HG03280 (cell line): Measurements from ENCODE around the gene UFC1.
A peak's percentile ranks its signal among the peaks of the same experiment; 100 is the strongest.

ENCODE experiments used
- ATAC-seq: cut with Tn5 transposase; IDR thresholded peaks from one replicate; pipeline ENCODE4 v1.9.1; 2021; ENCODE audit warnings: mild to moderate bottlenecking, moderate library complexity; ENCODE audit not compliant: unreplicated experiment

Gene UFC1

DNA sequence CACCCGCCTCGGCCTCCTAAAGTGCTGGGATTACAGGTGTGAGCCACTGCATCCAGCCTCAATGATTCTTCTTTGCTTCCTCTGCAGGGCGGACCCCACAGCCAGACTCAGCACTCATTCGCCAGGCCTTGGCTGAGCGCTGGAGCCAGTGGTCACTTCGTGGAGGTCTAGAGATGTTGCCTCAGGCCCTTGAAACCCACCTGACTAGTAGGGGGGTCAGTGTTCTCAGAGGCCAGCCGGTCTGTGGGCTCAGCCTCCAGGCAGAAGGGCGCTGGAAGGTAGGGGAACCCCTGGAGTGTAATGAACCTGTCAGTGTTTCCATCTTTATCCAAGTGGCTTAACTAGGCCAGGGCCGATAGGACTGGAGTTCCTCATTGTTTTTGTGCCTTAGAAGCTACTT is 15.1 kb downstream of the UFC1 start:
- no peak for ATAC-seq

DNA sequence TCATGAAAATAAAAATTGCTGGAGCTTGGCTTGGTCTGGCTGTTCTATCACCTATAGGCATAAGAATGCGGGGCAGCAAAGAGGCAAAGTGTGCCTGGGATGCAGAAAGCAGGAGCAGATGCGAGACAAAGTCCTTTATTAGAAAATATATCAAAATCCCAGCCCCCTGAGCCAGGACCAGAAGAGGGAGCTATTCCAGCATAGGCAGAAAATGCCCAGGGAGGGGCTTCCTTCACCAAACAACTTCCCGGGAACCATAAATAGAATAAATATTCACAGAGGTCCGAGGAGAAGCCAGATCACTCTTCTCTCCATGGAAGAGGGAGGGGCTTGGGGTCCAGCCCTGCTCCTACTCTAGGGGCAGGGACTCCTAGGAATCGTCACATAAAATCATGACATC is 17.4 kb downstream of the UFC1 start:
- no peak for ATAC-seq

DNA sequence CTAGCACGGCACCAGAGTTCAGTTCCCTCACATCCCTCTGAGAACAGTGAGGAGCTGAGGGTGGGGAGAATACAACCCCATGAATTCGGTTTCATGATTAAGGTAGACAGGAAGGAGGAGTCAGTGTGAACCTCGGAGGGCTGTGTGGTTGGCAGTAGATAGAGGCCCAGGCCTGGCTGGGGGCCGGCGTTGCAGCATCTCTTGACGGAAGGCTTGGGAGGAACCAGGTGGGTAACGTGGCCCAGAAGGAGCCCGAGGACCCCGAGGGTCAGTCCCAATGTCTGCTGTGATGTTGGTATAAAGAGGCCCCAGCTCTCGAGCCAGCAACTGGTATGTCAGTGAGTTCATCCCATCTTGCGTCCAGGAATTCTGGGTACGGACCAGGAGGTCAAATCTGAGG is 17.9 kb downstream of the UFC1 start:
- no peak for ATAC-seq

DNA sequence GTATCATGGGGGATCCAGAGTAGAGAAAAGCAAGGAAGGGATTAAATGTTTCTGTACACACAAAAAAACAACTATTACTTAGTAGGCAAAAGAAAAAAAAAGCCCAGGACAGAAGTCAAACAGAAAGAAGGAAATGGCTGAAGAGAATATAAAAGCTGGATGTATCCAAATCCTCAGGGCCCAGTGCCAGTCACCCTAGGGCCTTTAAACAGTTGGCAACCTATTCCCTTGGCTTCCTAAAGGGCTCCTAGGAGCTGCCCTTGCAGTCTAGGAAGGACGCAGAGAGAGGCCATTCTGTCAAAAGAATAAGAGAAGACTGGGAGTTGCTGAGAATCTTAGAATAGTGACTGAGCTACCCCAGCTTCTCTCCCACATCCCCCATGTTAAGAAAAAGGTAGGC is 18.6 kb downstream of the UFC1 start:
- no peak for ATAC-seq

DNA sequence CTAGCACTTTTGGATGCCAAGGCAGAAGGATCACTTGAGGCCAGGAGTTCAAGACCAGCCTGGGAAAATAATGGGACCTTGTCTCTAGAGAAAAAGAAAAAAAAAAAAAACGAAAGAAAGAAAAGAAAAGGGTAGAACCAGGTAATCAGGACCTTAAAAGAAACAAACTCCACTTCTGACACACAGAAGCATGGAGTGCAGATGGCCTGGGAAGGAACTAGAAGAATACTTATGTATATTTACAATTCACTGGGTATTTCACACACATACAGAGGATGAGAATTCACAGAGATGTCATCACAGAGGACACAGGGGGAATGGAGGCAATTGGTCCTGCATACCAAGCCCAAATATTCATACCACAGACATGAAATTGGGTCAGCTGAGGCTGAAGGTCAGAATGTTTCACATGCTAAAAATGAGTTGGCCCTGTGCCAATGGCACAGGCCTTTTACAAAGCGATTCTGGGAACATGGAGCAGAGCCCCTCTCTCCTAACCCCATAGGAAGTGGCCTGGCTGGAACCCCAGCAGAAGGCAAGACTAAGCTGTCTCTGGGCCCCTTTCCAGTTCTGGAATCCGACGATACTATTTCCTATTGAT is 19.1 kb downstream of the UFC1 start:
- no peak for ATAC-seq

DNA sequence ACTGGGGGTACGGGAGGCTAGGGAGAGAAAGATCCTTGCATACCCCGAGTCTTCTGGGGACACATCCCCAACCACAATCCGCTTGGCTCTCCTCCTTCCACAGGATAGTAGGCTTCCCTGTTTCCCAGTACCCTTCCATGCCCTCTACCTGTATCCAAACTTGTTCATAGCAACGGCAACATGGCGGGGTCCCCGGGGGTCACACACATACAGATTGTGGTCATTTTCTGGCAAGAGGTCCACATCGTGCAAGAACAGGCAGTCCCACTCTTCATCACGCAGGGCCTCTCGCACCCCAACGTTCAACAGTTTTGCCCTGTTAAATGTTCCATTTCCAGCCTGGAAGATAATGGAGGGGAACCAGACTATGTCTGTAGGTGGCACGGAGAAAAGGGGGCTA is 19.9 kb downstream of the UFC1 start:
- no peak for ATAC-seq

DNA sequence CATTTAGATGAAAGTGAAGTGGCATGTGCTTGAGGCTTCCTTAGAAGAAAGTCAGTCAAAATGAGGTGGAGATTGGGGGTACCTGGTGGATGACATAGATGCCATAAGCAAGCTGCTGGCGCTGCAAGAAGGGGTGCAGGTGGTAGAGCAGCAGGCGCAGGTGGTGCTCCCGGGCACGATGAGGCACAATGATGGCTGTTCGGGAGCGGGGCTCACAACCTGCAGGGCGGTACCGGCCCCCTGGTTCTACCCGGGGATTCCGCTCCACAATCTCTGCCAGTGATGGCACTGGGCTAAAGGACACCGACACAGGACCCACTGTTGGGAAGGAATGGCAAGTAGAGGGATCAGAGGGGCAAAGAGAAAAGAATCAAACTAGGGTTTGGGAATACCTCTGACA is 21.1 kb downstream of the UFC1 start:
- no peak for ATAC-seq

DNA sequence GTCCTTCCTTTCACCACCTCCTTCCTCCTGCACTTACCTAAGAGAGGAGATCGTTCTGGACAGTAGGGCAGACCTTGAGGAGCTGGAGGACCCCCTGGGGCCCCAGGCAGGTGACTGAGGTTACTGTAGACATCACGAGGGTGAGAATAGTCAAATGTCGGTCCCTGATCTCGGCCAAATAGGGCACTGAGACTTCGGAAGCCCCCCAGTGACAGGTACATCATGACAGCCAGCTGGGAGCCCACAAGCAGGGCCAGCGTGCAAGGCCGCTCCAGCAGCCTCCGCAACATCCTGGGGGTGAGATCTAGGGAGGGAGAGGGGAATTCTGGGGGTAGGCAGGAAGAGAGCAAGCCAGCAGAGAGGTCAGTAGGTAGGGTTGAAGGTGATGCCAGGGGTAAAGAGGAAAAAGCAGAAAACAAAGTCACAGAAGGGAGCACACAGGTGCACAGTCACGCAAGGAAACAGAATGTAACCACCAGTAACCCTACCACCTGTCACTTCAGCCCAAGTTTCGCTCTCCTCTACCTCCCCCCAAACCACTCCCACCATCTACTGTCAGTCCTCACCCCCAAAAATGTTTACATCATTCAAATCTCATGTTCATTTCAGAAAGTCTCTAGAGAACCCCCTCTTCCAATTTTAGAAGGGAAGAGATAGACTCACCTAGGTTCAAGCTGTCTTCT is 22.1 kb downstream of the UFC1 start:
- ATAC-seq, result no peak

DNA sequence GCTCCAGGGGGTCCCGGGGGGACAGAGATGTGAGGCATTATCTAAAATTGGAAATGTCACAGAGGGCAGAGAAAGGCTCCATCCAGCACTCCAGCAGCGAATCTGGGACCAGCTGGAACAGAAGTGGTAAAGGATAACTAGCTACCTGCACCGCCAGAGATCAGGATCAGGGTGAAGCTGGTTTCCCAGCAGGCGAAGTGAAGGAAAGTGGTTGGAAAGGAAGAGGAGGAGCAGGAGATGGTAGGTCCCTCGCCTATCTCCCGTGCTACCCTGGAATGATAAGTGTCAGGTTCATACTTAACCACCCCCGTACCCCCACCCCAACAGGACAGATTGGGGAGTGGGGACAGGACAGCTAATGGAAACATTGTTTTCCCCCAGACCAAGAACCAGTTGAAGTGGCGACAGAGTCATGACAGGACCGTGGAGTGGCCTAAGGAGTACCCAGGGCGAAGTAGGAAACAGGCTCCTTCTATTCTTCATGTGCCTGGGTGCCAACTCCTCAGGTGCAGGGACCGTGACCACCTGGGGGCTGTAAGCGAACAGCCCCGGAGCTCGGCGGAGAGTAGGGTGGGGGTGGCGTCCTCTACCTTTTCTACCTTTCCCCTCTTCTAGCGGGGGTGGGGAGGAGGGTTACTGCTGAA is 22.8 kb downstream of the UFC1 start:
- ATAC-seq, result no peak

DNA sequence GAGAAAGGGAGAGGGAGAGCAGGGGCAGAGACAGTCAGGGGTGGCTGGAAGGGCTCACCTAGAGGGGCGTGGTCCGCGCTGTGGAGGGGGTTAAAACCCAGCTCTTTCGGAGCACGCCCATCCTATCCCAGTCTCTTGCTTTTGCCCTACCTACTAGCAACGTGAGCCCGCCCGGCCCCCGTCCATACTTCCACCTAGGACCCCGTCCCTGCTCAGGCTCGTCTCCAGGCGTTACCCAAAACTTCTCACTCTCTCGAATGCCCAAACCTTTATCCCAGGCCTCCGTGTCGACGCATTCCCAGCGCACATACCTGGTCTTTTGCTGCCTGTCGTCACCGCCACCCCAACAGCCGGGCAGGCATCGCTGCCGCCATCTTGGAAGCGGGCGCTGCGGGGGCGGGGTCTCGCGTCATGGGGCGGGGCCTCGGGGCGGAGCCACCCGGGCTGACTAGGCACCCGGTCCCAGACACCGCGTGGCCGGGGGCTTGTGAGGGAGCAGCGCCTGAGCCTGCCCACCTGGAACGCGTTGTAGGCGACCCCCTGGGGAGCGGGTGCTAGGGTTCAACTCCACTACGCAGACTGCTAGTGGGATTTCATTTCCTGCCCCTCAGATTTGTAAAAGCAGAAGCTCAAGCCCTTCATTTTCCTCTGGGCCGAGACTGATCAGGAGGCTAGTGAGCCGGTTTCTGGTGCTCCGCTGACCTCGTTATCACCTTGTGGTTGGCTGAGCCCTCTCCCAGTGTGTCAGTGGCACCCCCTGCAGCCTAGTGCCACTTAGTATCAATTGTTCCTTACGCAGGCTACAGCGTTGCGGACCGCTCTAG is 23.5 kb downstream of the UFC1 start, which contains the start of gene B4GALT3:
Gene B4GALT3, minus strand, starts transcription at position 396 of the 824 bp plus-strand sequence. CDS start 1,447 bp downstream, outside the sequence.
- ATAC-seq, result peak; percentile 82

DNA sequence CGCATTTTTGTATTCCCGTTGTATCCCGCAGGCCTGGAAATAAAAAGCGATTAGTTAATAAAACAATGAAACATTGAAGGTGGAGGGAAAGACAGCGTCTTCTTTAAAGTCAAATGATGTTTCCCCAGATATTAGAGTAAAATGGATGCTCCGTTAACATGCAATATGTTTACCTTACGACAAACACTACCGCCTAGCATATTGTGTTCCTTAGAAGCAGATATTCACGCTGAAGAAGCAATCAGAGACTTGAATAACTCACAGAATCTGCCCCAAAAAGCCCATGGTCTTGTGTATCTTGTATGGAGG is 24.1 kb downstream of the UFC1 start:
- ATAC-seq, result no peak

DNA sequence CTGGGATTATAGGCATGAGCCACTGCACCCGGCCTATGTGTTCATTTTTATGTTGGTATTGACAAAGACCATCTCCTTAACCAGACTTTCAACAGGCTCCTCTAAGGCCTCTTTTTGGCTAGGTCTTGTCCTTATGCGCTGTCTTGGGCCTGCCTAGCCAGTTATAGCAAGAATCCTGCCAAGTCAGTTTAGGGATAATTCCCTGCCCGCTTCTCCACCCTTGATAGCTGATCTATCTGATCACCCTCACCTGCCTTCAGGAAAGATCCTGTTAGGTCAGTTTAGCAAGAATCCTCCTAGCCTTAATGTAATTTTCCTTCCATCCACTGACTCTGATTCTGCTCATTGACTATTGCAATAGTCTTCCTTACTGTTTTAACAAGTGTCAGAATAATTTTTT is 25.9 kb downstream of the UFC1 start:
- ATAC-seq, result no peak

DNA sequence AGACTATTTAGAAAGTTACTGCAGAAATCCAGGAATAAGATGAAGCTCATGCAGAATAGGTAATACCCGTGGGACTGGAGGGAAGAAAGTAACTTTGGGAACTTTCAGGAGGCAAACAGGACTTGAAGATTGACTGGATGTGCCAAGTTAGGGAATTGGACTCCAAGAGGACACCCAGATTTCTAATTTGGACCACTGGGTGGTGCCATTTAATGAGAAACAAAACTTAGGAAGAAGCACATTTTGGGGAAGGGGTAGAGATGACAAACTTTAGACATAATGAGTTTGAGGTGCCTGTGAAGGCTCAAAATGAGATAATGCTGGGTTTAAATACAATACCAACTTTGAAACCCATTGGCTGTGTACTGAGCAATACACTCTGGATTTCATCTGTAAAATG is 26.9 kb downstream of the UFC1 start:
- no peak for ATAC-seq

DNA sequence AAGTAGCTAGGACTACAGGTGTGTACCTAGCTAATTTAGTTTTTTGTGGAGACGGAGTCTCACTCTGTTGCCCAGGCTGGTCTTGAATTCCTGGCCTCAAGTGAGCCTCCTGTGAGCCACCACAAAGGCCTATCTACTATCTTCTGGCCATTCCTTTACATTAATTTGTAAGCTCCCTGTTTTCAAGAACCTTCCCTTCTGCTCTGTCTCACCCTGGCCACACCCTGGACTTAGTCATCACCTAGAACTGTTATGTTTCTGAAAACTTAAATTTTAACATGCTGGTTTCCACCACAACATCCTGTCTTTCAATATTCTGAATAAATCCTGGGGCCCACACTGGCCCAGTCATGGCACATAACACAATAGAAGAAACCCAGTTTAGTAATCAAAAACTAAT is 28.4 kb downstream of the UFC1 start:
- ATAC-seq, result peak; percentile 39

DNA sequence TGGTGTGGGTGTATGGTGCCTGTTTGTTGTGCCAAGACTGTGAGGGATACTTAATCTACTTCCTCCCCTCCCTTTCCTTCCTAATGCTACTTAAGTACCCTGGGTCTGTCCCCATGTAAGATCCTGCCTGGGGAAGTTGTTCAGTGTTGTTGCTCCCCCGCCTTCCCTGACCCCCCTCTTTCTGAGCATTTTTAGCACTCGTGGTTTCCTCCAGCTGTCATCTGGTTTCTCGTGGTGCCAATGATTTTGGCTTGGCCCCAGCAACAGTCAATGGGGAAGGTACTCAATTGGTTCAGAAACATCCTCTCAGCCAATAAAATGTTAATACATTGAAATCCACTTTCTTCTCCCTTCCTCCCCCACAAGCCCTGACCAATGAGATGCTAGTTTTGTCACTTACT is 31.5 kb downstream of the UFC1 start:
- ATAC-seq, result peak; percentile 74

DNA sequence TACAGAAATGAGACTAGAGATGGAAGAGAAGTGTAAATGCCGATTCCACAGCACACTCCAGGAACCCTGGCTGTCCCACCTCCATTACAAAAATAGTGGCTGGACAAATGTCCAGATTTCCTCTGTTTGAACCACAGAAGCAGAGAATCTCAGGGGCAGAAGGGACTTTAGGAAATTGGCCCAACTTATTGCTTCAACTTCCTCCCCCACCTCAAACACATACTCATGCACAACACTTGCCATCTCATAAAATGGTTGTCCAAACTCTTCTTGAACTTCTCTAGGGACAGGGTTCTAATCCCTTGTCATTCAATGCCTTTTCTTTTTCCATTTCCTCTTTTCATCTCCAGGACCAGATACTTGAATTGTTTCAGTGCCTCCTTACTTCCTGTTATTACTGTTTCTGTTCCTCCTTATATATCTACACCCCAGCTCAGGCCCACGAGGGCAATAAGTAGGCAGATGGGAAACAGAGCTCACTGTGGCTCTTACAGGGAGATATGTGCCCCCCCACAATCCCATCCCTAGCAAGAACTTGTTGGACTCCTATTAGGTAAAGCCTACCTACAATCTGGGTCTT is 32.0 kb downstream of the UFC1 start:
- ATAC-seq, result peak; percentile 22

DNA sequence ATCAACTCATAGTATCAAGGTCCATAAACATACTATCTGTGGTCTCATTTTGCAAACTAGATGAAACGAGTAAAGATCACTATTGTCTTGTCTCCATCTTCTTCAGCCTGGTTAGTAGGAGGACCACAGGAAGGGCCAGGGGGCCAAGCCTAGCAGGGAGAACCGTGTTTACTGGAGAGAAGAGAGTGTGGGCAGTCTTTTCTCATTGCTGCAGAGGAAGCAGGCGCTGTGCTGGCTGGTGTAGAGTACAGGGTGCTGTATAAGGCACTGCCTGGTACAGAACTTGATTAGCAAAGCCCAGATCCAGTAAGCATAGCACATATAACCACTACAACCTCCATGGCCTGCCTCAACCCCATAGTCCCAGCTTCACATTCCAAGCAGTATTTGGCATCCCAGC is 33.5 kb downstream of the UFC1 start:
- ATAC-seq, result no peak

DNA sequence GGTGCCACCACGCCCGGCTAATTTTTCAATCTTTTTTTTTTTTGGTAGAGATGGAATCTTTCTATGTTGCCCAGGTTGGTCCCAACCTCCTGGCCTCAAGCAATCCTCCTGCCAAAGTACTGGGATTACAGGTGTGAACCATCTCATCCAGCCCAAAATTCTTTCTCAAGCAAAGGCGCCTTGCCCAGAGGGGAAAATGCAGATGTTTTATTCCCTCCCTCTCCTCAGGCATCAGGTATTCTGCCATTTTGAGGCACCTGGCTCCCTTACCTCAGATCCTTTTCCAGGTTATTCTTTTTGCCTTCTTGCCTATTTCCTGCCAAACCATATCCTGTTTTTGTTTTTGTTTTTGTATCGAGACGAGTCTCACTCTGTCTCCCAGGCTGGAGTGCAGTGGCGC is 34.6 kb downstream of the UFC1 start:
- ATAC-seq, result no peak

DNA sequence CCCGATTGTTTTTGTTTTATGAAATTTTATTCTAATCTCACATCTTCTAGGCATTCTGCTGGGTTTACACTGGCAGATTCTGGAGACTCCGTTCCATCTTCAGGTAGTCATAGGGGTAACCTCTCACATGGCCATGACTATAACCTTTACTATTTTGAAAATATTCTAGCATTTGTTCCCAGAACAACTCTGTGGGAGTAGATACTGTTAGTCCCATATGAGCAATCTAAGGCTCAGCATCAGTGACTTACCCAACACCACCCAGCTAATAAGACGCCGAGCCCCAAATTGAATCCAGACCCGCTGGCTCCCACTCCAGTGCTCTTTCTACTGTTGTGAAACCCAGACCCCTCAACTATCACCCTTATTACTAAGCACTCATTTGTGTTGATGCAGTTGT is 35.3 kb downstream of the UFC1 start:
- no peak for ATAC-seq

DNA sequence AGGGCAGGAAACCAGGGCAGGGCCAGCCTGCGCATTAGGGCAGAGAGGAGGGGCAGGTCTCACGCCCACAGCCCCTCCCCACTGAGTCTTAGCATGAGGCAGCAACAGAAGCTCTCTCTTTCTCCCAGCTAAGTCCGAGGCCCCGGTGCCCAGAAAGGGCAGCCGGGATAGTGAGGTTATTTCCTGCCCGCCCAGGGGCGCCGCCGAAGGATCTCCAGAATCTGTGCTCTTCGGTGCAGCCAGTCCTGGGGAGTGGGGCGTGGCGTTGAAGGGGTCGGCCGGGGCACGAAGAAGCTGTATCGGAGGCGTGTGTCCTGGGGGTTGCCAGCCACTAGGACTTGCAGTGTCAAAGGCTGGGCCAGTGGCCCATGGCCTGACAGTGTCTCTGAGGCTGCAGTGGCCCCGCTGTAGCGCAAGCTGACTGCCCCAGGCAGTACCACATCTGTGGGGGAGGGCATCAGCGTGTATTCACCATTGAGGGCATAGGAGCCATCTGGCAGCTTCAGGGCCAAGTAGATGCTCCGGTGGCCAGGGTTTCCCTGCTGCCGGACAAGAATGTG is 37.3 kb downstream of the UFC1 start:
- no peak for ATAC-seq

DNA sequence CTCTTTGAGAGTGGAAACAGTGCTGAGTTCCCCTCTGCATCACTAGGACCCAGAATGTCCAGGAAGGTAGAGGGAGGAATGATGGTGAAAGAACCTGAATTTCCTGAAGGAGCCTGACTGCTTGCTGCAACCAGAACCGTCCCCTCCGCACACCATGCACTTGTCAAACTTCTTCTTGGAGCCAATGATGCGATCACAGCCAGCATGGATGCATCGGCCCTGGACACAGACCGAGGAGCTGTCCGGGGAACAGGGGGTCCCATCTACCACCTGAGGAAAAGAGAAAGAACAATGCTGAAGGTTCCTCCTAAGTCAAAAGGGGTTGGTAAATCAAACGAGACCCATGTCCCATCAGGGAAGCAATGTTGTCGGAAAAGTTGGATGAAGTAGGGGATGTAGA is 38.2 kb downstream of the UFC1 start:
- no peak for ATAC-seq
